ENCODE results near the gene TPD52L2.

GRCh38 chr20:63846128-63846771 lies 18.8 kb upstream of the TPD52L2 start:
- no peak for TF ChIP-seq CTCF (IDR thresholded peaks at IDR 0.05; ENCODE audit: low read depth, low read length)
- no peak for TF ChIP-seq POLR2A (IDR thresholded peaks at IDR 0.05; ENCODE audit: extremely low read depth, insufficient read length)
- TF ChIP-seq MYC (IDR thresholded peaks at IDR 0.05; ENCODE audit: low read depth, low read length), result no peak
